Skeletal muscle tissue (tissue), 5 donors: ENCODE data around the gene PPAN. TPM values are rescaled to one million over a fixed set of nuclear protein-coding genes. Genes with fewer than 3 reads are reported as not detected.

Experiments used
- H3K27ac ChIP-seq: one replicate; pipeline ENCODE4 v1.7.0; 2013; ENCODE audit warnings: mild to moderate bottlenecking, low read depth, low read length, inconsistent platforms
- H3K27me3 ChIP-seq, 3 donors: one replicate each; pipeline ENCODE4 v1.7.0; 2013; ENCODE audit warnings: low read length in 3 of 3; ENCODE audit not compliant: control insufficient read depth in 3 of 3, insufficient read depth in 3 of 3
- H3K36me3 ChIP-seq, 3 donors: one replicate each; pipeline ENCODE4 v1.7.0; 2013; ENCODE audit warnings: low read length in 3 of 3; ENCODE audit not compliant: control insufficient read depth in 3 of 3, insufficient read depth in 3 of 3
- H3K4me1 ChIP-seq, 3 donors: one replicate each; pipeline ENCODE4 v1.7.0; 2013; ENCODE audit warnings: low read length in 3 of 3, mild to moderate bottlenecking in 3 of 3; ENCODE audit not compliant: control insufficient read depth in 3 of 3, insufficient read depth in 3 of 3
- H3K4me3 ChIP-seq, 3 donors: one replicate each; pipeline ENCODE4 v1.7.0; 2013; ENCODE audit warnings: low read length in 3 of 3
- H3K9ac ChIP-seq, 3 donors: one replicate each; pipeline ENCODE4 v1.7.0; 2013; ENCODE audit warnings: low read length in 3 of 3, mild to moderate bottlenecking in 3 of 3, moderate library complexity in 2 of 3, low read depth in 1 of 3
- H3K9me3 ChIP-seq, 3 donors: one replicate each; pipeline ENCODE4 v1.7.0; 2013; ENCODE audit warnings: low read length in 3 of 3; ENCODE audit not compliant: control insufficient read depth in 3 of 3
- small RNA-seq: library from RNA; depleted of rRNA; stranded (forward); fragments of <200 nt; gene quantifications from one replicate; pipeline ENCODE3, GENCODE V24; 2014
- total RNA-seq: library from RNA; depleted of rRNA; stranded (reverse); fragments of >200 nt; gene quantifications from one replicate; pipeline ENCODE4 v1.2.3, GENCODE V29; 2014
- donor health status: Osteomylitis.

PPAN gene
- total RNA-seq, 1 donor from 2014 or later, result 14.6 TPM

DNA sequence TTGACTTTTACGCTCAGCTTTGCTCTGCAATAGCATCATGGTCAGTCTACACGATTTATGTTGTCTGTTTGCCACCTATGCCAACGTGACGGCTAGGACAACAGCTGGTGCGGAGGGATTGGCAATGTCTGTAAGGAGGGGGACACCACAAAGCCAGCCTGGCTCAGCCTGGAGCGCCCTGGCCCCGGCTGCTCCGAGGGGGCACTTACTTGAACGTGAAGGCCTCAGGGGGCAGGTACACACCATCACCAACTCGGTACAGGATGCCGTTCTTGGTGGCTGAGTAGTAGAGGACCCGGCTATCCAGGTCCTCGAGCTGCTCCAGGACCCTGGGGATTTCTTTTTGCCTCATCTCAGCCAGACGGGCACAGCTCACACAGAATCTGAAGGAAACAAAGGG, 40.0 kb downstream of the PPAN start:
- H3K36me3 ChIP-seq, result peaks cover 55 to 72% (median 59%) of the 10 kb centered on the region in 3 donors

GRCh38 chr19:10149427-10149826, 43.3 kb downstream of the PPAN start:
- Histone ChIP-seq H3K9me3 (no peaks in the 10 kb centered on the region), H3K9ac (no peak overlapping the region), H3K27ac (no peak overlapping the region), H3K27me3 (no peaks in the 10 kb centered on the region), H3K4me1 (peaks cover 0 to 3% (median 2%) of the 10 kb centered on the region in 3 donors), H3K4me3 (no peak overlapping the region), H3K36me3 (peaks cover 46 to 66% (median 47%) of the 10 kb centered on the region in 3 donors)

More for the DNA sequence above, 40.0 kb downstream of the PPAN start:
- Histone ChIP-seq H3K4me3 (no peak overlapping the region), H3K4me1 (no peaks in the 10 kb centered on the region), H3K27me3 (no peaks in the 10 kb centered on the region), H3K27ac (no peak overlapping the region), H3K9ac (no peak overlapping the region), H3K9me3 (no peaks in the 10 kb centered on the region)

DNA sequence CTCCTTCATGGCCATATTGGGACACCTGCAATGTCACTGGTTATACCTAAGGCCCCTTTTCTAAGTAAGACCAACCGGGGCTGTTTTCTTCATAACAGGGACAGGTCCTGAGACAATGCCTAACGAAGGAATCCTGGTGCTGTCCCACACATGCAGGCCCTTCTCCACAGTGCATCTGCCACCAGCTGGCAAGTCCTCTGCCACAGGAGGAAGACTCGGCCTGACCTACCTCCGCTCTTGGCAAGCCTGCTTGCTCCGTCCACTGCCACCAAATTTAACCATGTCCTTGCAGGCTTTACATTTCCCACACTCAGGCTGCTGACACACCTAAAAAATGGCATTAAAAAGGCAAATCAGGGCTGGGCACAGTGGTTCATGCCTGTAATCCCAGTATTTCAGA, 45.4 kb downstream of the PPAN start:
- H3K9ac ChIP-seq, result peak overlapping the region in 1 of 3 donors; percentile 16
- no peaks in the 10 kb centered on the region for H3K9me3 ChIP-seq
- no peak overlapping the region for H3K4me3 ChIP-seq
- peaks cover 43 to 59% (median 45%) of the 10 kb centered on the region in 3 donors for H3K36me3 ChIP-seq
- H3K27me3 ChIP-seq, result no peaks in the 10 kb centered on the region
- no peak overlapping the region for H3K27ac ChIP-seq
- H3K4me1 ChIP-seq, result peaks cover 0 to 3% (median 2%) of the 10 kb centered on the region in 3 donors

DNA sequence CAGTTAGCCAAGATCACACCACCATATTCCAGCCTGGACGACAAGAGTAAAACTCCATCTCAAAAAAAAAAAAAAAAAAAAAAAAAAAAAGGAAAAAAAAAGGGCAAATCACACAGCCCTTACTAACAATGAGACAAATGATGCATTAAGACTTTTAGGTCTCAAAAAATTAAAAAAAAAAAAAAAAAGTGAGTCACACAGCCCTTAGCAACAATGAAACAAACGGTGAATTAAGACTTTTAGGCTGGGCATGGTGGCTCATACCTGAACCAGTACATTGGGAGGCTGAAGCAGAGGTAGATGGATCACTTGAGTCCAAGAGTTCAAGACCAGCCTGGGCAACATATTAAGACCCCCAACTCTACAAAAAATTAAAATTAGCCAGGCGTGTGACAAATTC, 45.9 kb downstream of the PPAN start:
- no peaks in the 10 kb centered on the region for H3K9me3 ChIP-seq
- no peak overlapping the region for H3K9ac ChIP-seq
- H3K4me1 ChIP-seq, result peaks cover 0 to 3% (median 2%) of the 10 kb centered on the region in 3 donors
- peaks cover 40 to 58% (median 46%) of the 10 kb centered on the region in 3 donors for H3K36me3 ChIP-seq
- no peaks in the 10 kb centered on the region for H3K27me3 ChIP-seq
- no peak overlapping the region for H3K4me3 ChIP-seq
- no peak overlapping the region for H3K27ac ChIP-seq

DNA sequence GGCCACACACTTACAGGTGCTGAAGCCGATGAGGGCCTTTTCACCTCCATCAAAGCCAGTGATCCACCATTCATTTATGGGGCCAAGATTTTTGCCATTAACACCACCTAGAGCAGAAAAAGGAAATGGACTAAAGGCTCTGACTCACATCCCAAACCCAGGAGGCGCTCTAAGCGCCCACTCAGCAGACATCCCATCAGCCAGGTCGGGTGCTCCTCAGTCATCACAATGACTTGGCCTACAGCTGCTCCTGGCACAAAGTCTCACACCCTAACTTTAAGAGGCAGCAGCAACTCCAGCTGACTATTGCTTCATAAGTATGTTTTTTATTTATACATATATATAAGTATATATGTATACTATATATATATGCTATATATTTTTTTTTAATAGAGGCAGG, 49.7 kb downstream of the PPAN start:
- Histone ChIP-seq H3K27ac (no peak overlapping the region), H3K27me3 (no peaks in the 10 kb centered on the region), H3K9ac (no peak overlapping the region), H3K36me3 (peaks cover 40 to 69% (median 50%) of the 10 kb centered on the region in 3 donors), H3K9me3 (no peaks in the 10 kb centered on the region), H3K4me1 (peaks cover 0 to 3% (median 2%) of the 10 kb centered on the region in 3 donors), H3K4me3 (no peak overlapping the region)

- peaks cover 40 to 60% (median 50%) of the 10 kb centered on the region in 3 donors for H3K36me3 ChIP-seq
- H3K27me3 ChIP-seq, result no peaks in the 10 kb centered on the region
- no peaks in the 10 kb centered on the region for H3K9me3 ChIP-seq
- H3K9ac ChIP-seq, result no peak overlapping the region
- no peaks in the 10 kb centered on the region for H3K4me1 ChIP-seq
- no peak overlapping the region for H3K4me3 ChIP-seq
- H3K27ac ChIP-seq, result no peak overlapping the region
Observed at GRCh38 chr19:10158071-10158470, 51.9 kb downstream of the PPAN start.

DNA sequence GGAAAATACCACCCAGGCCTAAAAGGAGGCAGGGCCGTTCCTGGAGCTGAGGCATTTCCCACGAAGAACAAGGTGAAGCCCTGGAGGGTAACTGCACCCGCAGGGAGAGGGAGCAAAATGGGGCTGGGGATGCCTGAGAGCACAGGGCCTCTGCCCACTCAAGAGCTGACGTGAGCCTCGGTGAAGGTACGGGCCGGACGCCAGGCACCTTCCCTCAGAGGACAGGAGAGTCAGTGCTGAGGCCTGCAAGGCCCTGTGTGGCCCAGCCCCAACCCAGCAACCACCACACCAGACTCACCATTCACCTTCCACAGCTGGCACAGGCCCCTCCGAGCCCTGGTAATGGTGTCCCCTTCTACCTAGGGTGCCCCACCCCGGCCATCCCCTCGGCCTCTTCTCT, 52.3 kb downstream of the PPAN start:
- no peaks in the 10 kb centered on the region for H3K27me3 ChIP-seq
- no peaks in the 10 kb centered on the region for H3K4me1 ChIP-seq
- no peaks in the 10 kb centered on the region for H3K9me3 ChIP-seq
- no peak overlapping the region for H3K4me3 ChIP-seq
- no peak overlapping the region for H3K27ac ChIP-seq
- peaks cover 40 to 63% (median 54%) of the 10 kb centered on the region in 3 donors for H3K36me3 ChIP-seq
- H3K9ac ChIP-seq, result no peak overlapping the region

GRCh38 chr19:10159610-10160009, 53.4 kb downstream of the PPAN start:
- Histone ChIP-seq H3K9ac (no peak overlapping the region), H3K4me3 (no peak overlapping the region), H3K4me1 (no peaks in the 10 kb centered on the region), H3K9me3 (no peaks in the 10 kb centered on the region), H3K27me3 (no peaks in the 10 kb centered on the region), H3K36me3 (peaks cover 32 to 57% (median 47%) of the 10 kb centered on the region in 3 donors), H3K27ac (no peak overlapping the region)

Small RNA genes lying within 50 kb of the gene (small RNA-seq; reads per million reads assigned to genes)
- gene SNORD105, result 31.7 reads per million, percentile 94 among the genes with 10 or more reads in this experiment
- gene SNORD105B, result 1,408 reads per million, percentile 99 among the genes with 10 or more reads in this experiment

Other genes with a start within 250 kb of the PPAN start
- 18.8 TPM for gene OLFM2, start 169.8 kb upstream of the PPAN start, total RNA-seq
- gene COL5A3, start 95.9 kb upstream of the PPAN start, total RNA-seq, result 43.3 TPM
- gene RDH8, start 92.9 kb upstream of the PPAN start, total RNA-seq, result not detected
- 5.2 TPM for gene SHFL, start 20.0 kb upstream of the PPAN start, total RNA-seq
- gene ANGPTL6, start 3.7 kb upstream of the PPAN start, total RNA-seq, result 6.3 TPM
- gene P2RY11, start 5.3 kb downstream of the PPAN start, total RNA-seq, result 1.6 TPM
- gene EIF3G, start 13.5 kb downstream of the PPAN start, total RNA-seq, result 421 TPM
- gene DNMT1, start 88.6 kb downstream of the PPAN start, total RNA-seq, result 25.6 TPM
- 9.9 TPM for gene S1PR2, start 125.0 kb downstream of the PPAN start, total RNA-seq
- 7.8 TPM for gene MRPL4, start 145.9 kb downstream of the PPAN start, total RNA-seq
- 6.8 TPM for gene ICAM1, start 164.8 kb downstream of the PPAN start, total RNA-seq
- gene ICAM4, start 180.6 kb downstream of the PPAN start, total RNA-seq, result 2.6 TPM
- gene ICAM5, start 183.6 kb downstream of the PPAN start, total RNA-seq, result not detected
- gene ZGLP1, start 203.5 kb downstream of the PPAN start, total RNA-seq, result 1.0 TPM
- 5.7 TPM for gene FDX2, start 209.7 kb downstream of the PPAN start, total RNA-seq
- 3.7 TPM for gene RAVER1, start 227.2 kb downstream of the PPAN start, total RNA-seq
- gene ICAM3, start 233.3 kb downstream of the PPAN start, total RNA-seq, result 8.4 TPM